B cell (primary cell): Measurements from ENCODE around the gene ANKRD33.

ENCODE experiments used
- EZH2 ChIP-seq: IDR thresholded peaks from 2 replicates; pipeline ENCODE4 v1.6.1; 2012; ENCODE audit warnings: borderline replicate concordance, low read depth, mild to moderate bottlenecking, moderate library complexity, low read length; ENCODE audit not compliant: insufficient read depth, poor library complexity, severe bottlenecking
- TF ChIP-seq, protein P1 (sequence below): fragments of 200-600 bp; IDR thresholded peaks from one replicate; pipeline ENCODE4 v1.8.0; 2022; ENCODE audit warnings: antibody characterized with exemption, mild to moderate bottlenecking

DNA sequence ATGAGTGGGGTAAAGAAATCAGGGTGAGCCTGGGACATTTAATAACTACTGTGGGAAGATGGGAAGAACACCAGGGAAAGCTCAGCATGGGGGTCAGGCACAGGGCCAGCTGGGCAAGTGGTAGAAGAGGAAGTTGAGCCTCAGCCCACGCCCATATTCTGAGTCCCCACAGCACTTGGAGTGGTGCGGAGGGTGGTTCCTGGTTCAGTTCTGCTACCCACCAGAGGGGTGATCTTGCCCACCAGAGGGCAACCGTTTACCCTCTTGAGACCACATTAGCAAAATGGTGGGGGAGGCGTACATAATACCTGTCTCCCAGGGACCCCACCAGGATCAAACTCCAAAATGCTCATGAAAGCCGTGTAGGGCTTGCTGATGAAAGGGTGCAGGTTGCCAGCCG, 16.8 kb upstream of the ANKRD33 start:
- TF ChIP-seq, protein P1, sequence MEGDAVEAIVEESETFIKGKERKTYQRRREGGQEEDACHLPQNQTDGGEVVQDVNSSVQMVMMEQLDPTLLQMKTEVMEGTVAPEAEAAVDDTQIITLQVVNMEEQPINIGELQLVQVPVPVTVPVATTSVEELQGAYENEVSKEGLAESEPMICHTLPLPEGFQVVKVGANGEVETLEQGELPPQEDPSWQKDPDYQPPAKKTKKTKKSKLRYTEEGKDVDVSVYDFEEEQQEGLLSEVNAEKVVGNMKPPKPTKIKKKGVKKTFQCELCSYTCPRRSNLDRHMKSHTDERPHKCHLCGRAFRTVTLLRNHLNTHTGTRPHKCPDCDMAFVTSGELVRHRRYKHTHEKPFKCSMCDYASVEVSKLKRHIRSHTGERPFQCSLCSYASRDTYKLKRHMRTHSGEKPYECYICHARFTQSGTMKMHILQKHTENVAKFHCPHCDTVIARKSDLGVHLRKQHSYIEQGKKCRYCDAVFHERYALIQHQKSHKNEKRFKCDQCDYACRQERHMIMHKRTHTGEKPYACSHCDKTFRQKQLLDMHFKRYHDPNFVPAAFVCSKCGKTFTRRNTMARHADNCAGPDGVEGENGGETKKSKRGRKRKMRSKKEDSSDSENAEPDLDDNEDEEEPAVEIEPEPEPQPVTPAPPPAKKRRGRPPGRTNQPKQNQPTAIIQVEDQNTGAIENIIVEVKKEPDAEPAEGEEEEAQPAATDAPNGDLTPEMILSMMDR = no peak
- TF ChIP-seq EZH2 = no peak
